Stimulated activated CD8-positive, alpha-beta memory T cell treated with anti-CD3 and anti-CD28 coated beads, Interleukin-4, amount 100 ng/mL, for 4 hours (primary cell): ENCODE results near the gene ZFAND2A.
"Not testable (repeated sequence)": the region's sequence is repeated elsewhere in the genome, so short reads cannot be mapped to it uniquely, and the experiment has no call there.

ENCODE experiments used
- DNase-seq, 2 donors: peaks; one replicate each; pipeline ENCODE4 v3.0.0-alpha.2; 2020; ENCODE audit warnings: low read depth in 2 of 2, low spot score in 1 of 2

The ZFAND2A gene

DNA sequence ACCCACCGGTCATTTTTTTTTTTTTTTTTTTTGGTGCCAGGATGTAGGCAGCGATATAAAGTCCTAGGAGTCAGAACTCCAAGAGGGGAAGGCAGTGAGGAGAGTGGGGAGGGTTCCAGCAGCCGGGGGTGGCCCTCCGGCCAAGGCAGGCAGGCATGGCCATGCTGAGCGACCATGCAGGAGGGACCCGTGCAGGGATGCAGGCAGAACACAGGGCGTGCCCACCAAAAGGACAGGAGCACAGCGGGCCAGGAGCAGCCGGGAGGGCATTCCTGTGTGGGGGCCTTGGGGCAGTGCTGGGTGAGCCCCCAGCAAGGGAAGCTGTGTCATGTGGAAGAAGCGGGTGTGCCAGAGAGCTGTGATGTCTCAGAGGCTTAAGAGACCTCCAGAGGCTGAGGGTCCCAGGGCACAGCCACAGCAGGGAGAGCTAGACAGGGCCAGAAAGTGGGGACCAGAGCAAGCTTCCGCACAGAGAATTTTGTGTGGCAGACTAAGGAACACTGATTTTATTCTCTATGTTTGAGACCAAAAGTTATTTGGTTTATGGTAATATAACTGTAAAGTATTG lies 5.7 kb downstream of the ZFAND2A start:
- no peak for DNase-seq

GRCh38 chr7:1152492-1152891 lies 7.5 kb downstream of the ZFAND2A start:
- DNase-seq, result no peak

- no peak for DNase-seq
Measured at GRCh38 chr7:1151653-1152425, 8.2 kb downstream of the ZFAND2A start.

DNA sequence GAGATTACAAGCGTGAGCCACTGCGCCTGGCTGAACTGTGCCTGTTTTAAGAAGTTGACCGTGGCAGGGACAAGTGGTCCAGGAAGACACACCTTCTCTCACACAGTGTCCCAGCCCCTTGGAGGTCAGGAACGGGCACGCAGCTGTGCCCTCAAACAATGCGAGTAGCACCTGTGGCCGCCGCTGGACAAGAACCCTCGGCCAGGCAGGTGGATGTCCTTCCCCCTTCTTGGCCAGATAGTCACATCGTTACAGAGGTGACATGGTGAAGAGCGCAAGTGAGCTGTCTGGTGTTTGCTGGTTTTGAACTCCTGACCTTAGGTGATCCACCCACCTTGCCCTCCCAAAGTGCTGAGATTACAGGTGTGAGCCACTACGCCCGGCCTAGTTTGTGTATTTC lies 8.8 kb downstream of the ZFAND2A start:
- DNase-seq, result no peak

DNA sequence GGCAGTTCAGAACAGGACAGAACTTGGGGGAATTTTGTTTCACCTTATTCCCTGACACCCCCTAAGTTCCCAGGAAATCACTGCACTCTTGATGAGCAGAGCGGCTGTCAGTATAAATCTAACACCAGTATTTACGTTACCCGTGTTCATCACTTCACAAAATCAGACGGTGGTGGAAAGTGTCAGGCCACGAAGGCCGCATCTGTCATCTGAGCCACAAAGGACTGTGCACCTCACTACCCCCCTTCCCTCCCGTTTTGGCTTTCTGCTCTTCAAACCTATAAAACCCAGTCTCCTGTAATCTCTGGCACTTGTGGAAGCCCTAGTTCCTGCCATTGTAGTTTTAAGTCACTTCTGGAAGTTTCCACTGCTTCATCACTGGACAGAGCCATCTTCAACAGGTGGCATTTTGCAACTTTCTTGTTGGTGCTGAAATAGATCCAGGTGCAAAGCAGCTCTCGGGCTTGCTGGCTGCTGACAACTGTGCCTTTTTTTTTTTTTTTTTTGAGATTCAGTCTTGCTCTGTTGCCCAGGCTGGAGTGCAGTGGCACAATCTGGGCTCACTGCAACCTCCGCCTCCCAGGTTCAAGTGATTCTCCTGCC lies 9.5 kb downstream of the ZFAND2A start:
- no peak for DNase-seq

- DNase-seq, result no peak
Measured at GRCh38 chr7:1149351-1149794, 10.6 kb downstream of the ZFAND2A start.

DNA sequence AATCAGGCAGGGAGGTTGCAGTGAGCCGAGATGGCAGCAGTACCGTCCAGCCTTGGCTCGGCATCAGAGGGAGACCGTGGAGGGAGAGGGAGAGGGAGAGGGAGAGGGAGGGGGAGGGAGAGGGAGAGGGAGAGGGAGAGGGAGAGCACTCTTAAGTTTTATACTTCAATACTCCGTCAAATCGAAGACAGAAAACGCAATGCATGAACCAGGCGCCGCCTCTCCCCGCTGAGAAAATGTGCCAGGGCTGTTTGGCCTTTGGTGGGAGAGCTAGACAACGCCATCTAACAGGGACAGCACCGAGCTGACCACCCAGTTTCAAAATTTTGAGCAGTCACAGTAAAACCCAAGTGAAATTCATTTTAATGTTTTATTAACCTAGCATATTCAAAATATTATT lies 12.1 kb downstream of the ZFAND2A start:
- not testable (repeated sequence) for DNase-seq

DNA sequence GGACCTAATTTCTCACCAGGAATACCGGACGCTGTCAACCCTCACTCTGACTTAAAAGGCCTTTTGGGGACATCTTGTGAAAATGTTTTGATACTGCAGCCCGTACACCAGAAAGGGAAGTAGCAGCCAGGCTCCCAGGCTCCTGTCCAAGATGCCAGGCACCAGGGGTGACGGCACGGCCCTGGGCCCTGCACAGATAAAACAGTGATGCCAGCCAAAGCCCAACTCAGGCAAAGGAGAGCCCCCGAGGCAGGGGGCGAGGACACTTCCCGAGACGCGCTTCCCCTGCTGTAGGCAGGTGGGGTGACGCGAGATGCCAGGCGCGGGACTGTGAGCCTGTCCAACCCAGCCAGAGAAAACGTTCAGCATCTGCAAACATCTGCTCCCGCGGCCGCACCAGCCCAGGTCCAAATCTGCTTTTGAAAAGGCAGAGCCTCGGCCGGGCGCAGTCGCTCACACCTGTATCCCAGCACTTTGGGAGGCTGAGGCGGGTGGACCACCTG lies 15.7 kb downstream of the ZFAND2A start:
- no peak for DNase-seq

GRCh38 chr7:1143031-1143430 lies 17.0 kb downstream of the ZFAND2A start:
- not testable (repeated sequence) for DNase-seq

- no peak for DNase-seq
Measured at GRCh38 chr7:1142051-1142635, 17.9 kb downstream of the ZFAND2A start.

GRCh38 chr7:1141651-1142050 lies 18.3 kb downstream of the ZFAND2A start:
- no peak for DNase-seq

DNA sequence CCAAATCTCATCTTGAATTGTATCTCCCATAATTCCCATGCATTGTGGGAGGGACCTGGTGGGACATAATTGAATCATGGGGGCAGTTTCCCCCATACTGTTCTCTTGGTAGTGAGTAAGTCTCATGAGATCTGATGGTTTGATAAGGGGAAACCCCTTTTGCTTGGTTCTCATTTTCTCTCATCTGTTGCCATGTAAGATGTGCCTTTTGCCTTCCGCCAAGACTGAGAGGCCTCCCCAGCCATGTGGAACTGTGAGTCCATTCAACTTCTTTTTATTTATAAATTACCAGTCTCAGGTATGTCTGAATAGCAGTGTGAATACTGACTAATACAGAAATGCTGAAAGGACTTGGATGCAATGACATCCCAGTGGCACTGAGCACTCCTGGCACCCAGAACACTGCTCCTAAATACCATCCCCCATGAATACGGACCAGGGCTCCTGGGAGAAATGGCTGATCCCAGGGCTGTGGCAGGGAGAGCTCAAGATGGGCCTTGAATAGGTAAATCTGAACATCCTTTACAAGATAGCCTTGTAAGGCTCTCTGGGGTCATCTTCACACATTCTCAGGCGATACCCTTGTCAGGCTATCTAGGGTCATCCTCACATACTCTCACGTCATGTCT lies 19.4 kb downstream of the ZFAND2A start:
- DNase-seq, result no peak

GRCh38 chr7:1137517-1138167 lies 22.4 kb downstream of the ZFAND2A start:
- no peak for DNase-seq

DNA sequence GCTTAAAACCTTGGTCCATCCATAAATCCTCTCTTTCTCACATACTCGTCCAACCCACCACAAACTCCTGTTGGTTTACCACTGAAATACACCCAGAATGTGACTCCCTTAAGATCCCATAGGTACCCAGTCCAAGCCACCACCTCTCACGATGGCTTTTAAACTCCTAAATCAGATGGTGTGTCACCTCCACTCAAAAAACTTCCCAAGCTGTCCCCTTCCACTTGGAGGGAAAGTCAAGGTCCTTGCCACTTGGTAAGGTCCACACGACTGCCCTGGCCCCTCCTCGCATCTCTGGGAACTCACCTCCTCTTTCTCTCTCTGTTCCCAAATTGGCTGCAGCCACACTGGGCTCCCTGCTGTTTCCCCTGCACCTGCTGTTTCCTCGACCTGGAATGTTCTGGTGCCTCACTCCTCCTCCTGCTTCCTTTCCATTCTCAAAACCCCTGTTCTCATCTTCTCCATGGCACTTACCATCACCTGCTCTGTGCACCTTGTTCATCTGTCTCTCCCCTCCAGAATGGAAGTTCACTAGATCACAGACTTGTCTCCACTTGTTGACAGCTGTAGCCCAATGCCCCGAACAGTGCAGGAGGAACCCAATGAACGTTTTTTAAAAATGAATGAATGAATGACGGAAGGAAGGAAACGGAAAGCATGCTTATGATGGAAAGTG lies 23.0 kb downstream of the ZFAND2A start:
- DNase-seq, result no peak

DNA sequence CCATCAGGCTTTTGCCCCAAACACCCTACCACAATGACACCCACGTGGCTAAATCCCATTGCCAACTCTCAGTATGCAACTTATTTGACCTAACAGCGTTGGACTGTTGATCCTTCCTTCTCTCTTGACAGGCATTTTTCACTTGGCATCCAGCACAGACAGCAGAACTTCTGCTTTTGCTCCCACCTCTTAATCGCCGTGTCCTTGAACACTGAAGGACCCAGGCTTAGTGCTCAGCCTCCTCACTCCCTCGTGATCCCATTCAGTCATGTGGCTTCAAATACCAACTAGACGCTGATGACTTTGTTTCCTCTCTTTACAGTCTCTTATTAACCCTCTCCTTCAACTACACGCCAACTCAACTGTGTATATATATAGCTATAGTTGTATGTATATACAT lies 25.0 kb downstream of the ZFAND2A start:
- no peak for DNase-seq

GRCh38 chr7:1131471-1132265 lies 28.3 kb downstream of the ZFAND2A start:
- no peak for DNase-seq

DNA sequence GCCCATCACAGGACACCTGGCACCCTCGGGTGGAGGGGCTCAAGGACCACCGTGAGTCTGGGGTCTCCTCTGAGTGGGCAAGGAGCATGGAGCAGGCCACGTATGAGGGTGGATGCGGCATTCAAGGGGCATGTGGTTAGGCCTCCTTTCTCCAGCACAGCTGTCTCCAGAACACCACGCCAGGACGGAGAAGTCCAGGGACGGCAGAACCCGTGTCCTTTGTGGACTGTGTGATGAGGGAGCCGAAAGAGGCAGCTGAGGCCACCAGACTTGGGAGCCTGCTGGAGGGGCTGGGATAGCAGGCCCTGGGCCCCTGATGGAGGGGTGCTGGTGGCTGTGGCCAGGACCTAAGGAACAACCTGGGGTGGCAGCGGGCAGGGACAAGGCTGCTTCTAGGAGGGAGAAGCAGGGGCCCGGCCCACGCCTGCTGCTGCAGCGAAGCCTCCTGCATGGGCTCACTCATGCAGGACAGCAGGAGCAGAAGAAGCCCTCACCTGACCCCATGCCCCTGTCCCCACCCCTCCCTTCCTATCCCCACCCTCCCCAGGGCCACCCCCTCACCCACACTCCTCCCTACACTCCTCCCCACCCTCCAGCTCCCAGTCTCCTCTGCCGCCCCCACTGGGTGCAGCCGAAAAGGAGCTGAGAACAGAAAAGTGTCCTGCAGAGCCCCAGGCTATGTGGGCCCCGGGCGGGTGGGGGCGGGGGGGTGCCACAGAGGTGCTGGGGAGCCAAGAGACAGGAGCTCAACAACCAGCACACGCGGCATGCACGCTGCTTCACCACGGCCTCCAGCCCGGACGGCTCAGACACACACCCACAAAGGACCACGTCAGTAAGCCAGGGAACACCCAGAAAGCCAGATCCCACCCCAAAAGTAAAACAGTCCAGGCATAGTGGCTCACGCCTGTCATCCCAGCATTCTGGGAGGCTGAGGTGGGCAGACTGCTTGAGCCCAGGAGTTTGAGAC lies 29.7 kb downstream of the ZFAND2A start:
- no peak for DNase-seq

DNA sequence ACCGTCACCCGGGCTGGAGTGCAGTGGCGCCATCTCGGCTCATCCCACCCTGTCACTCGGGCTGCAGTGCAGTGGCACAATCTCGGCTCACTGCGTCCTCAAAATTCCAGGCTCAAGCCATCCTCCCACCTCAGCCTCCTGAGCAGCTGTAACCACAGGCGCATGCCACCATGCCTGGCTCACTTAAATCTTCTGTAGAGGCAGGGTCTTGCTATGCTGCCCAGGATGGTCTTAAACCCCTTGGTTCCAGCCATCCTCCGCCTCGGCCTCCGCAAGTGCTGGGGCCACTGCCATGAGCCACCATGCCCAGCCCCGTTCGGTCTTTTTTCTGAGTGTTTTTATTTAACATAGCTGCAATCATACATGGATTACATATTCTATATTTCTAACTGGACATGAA lies 30.6 kb downstream of the ZFAND2A start:
- DNase-seq, result no peak
